ENCODE results near the gene RAI1.

DNA sequence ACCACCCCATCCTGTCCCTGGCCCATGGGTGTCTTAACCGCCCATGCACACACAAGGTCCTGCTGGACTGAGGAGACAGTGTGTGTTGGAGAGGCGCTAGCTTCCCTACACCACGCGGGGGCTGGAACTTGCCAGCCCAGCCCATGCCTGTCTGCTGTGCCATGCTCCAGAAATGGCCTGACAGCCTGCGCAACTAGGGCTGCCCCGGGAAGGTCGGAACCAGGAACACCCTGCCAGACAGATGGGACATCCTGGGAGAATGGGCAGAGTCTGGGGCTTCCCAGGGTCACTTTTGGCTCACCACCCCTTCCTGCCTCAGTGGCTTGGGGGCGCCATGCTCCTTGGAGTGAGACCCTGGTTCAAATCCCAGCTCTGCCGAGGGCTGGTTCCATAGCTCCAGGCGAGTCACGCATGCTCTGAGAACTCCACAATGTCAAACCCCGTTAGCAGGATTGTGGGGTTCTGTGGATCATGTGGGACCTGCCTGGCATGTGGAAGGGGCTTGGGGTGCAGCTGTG, 119.3 kb downstream of the RAI1 start:
- no peak for TF ChIP-seq FOXM1 (IDR thresholded peaks at IDR 0.05; ENCODE audit: borderline replicate concordance)
- no peak for TF ChIP-seq HDGF (IDR thresholded peaks at IDR 0.05; ENCODE audit: borderline replicate concordance)
- TF ChIP-seq, protein P1, sequence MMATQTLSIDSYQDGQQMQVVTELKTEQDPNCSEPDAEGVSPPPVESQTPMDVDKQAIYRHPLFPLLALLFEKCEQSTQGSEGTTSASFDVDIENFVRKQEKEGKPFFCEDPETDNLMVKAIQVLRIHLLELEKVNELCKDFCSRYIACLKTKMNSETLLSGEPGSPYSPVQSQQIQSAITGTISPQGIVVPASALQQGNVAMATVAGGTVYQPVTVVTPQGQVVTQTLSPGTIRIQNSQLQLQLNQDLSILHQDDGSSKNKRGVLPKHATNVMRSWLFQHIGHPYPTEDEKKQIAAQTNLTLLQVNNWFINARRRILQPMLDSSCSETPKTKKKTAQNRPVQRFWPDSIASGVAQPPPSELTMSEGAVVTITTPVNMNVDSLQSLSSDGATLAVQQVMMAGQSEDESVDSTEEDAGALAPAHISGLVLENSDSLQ (IDR thresholded peaks at IDR 0.05) = no peak
- no peak for TF ChIP-seq TARDBP (IDR thresholded peaks at IDR 0.05)

Data from HEK293T (cell line).